Naive B cell (primary cell): ENCODE data around the gene ESR2. TPM values are rescaled to one million over a fixed set of nuclear protein-coding genes. Genes with fewer than 3 reads are reported as not detected.
"Not testable (repeated sequence)": the region's sequence is repeated elsewhere in the genome, so short reads cannot be mapped to it uniquely, and the experiment has no call there.

Experiments used
- ATAC-seq, 2 donors: fragments of 150-1000 bp; cut with Tn5 transposase; 2 replicates each; pipeline ENCODE4 v1.10.0; 2021; ENCODE audit warnings: low read depth in 2 of 2, mild to moderate bottlenecking in 2 of 2, moderate library complexity in 2 of 2
- DNase-seq: peaks from one replicate; pipeline ENCODE4 v3.0.0; 2022
- H3K27ac Mint-ChIP-seq, 6 donors: one replicate each; pipeline ENCODE4 v1.8.0; 2020 to 2022; ENCODE audit warnings: mild to moderate bottlenecking in 6 of 6, mixed read lengths in 6 of 6, moderate library complexity in 5 of 6, inconsistent platforms in 2 of 6
- H3K27me3 Mint-ChIP-seq, 3 donors: one replicate each; pipeline ENCODE4 v1.8.0; 2021 to 2022; ENCODE audit warnings: mixed read lengths in 3 of 3, mild to moderate bottlenecking in 1 of 3
- H3K36me3 Mint-ChIP-seq, 2 donors: one replicate each; pipeline ENCODE4 v1.8.0; 2020 to 2022; ENCODE audit warnings: mixed read lengths in 2 of 2, inconsistent platforms in 1 of 2, mild to moderate bottlenecking in 1 of 2
- H3K4me1 Mint-ChIP-seq, 3 donors: one replicate each; pipeline ENCODE4 v1.8.0; 2020 to 2022; ENCODE audit warnings: mixed read lengths in 3 of 3, inconsistent platforms in 1 of 3, mild to moderate bottlenecking in 1 of 3, moderate library complexity in 1 of 3
- H3K4me3 Mint-ChIP-seq, 8 donors: one replicate each; pipeline ENCODE4 v1.8.0; 2020 to 2022; ENCODE audit warnings: mild to moderate bottlenecking in 8 of 8, mixed read lengths in 8 of 8, moderate library complexity in 8 of 8, inconsistent platforms in 2 of 8
- H3K9me3 Mint-ChIP-seq, 7 donors: one replicate each; pipeline ENCODE4 v1.8.0; 2020 to 2022; ENCODE audit warnings: mixed read lengths in 7 of 7, mild to moderate bottlenecking in 5 of 7, inconsistent platforms in 2 of 7, moderate library complexity in 1 of 7
- polyA plus RNA-seq, 6 donors: library from polyadenylated mRNA; unstranded; fragments of 300-500 nt; fragmentation: Illumina TruSeq; gene quantifications; one replicate each; pipeline ENCODE4 v1.2.3, GENCODE V29; 2021; ENCODE audit warnings: low read depth in 6 of 6

Gene ESR2
- polyA plus RNA-seq, 6 donors from 2014 or later = 1.6 to 7.4 (median 3.2) TPM

GRCh38 chr14:64213853-64214570 is 80.2 kb downstream of the ESR2 start:
- Mint-ChIP-seq H3K27ac (no peak overlapping the region), H3K4me1 (peaks cover 31 to 56% (median 34%) of the 10 kb centered on the region in 3 donors), H3K36me3 (peaks cover 24 to 27% of the 10 kb centered on the region in 2 donors), H3K4me3 (no peak overlapping the region), H3K27me3 (no peaks in the 10 kb centered on the region), H3K9me3 (no peaks in the 10 kb centered on the region)
- no peak for ATAC-seq
- no peak for DNase-seq

- H3K27ac Mint-ChIP-seq = peak overlapping the region in 2 of 6 donors; percentile 33 to 65
- ATAC-seq = no peak
- peaks cover 29 to 56% (median 37%) of the 10 kb centered on the region in 3 donors for H3K4me1 Mint-ChIP-seq
- H3K9me3 Mint-ChIP-seq = no peaks in the 10 kb centered on the region
- no peaks in the 10 kb centered on the region for H3K27me3 Mint-ChIP-seq
- peaks cover 24 to 27% of the 10 kb centered on the region in 2 donors for H3K36me3 Mint-ChIP-seq
- no peak overlapping the region for H3K4me3 Mint-ChIP-seq
- DNase-seq = no peak
Observed at GRCh38 chr14:64213086-64213485, 81.1 kb downstream of the ESR2 start.

- Mint-ChIP-seq H3K4me3 (no peak overlapping the region), H3K27me3 (no peaks in the 10 kb centered on the region), H3K9me3 (no peaks in the 10 kb centered on the region), H3K27ac (peak overlapping the region in 2 of 6 donors; percentile 36 to 65), H3K36me3 (peaks cover 24 to 27% of the 10 kb centered on the region in 2 donors), H3K4me1 (peaks cover 25 to 55% (median 33%) of the 10 kb centered on the region in 3 donors)
- no peak for ATAC-seq
- DNase-seq = no peak
Observed at GRCh38 chr14:64212666-64213065, 81.5 kb downstream of the ESR2 start.

GRCh38 chr14:64210912-64211311 is 83.3 kb downstream of the ESR2 start:
- Mint-ChIP-seq H3K27ac (peak overlapping the region in 5 of 6 donors; percentile 37 to 69 (median 56)), H3K36me3 (peaks cover 9 to 12% of the 10 kb centered on the region in 2 donors), H3K4me3 (peak overlapping the region in 4 of 8 donors; percentile 2 to 79 (median 19)), H3K4me1 (peaks cover 20 to 52% (median 29%) of the 10 kb centered on the region in 3 donors)
- ATAC-seq, H3K9me3 Mint-ChIP-seq, DNase-seq, H3K27me3 Mint-ChIP-seq: not testable (repeated sequence)

GRCh38 chr14:64210216-64210615 is 84.0 kb downstream of the ESR2 start:
- H3K27ac Mint-ChIP-seq = peak overlapping the region in 4 of 6 donors; percentile 27 to 96 (median 78)
- H3K36me3 Mint-ChIP-seq = peaks cover 2 to 8% of the 10 kb centered on the region in 2 donors
- H3K4me3 Mint-ChIP-seq = peak overlapping the region in 1 of 8 donors; percentile 82
- ATAC-seq (no peak), DNase-seq (no peak)
- no peaks in the 10 kb centered on the region for H3K27me3 Mint-ChIP-seq
- no peaks in the 10 kb centered on the region for H3K9me3 Mint-ChIP-seq
- peaks cover 24 to 58% (median 32%) of the 10 kb centered on the region in 3 donors for H3K4me1 Mint-ChIP-seq

- Mint-ChIP-seq H3K4me1 (peaks cover 24 to 58% (median 32%) of the 10 kb centered on the region in 3 donors), H3K4me3 (peak overlapping the region; percentile 3 to 82 (median 58)), H3K27me3 (no peaks in the 10 kb centered on the region), H3K36me3 (peaks cover 0 to 8% of the 10 kb centered on the region in 2 donors), H3K27ac (peak overlapping the region; percentile 85 to 96 (median 92)), H3K9me3 (no peaks in the 10 kb centered on the region)
- DNase-seq = peak; percentile 74
- peak; percentile 94 to 96 for ATAC-seq
Observed at GRCh38 chr14:64209444-64210131, 84.6 kb downstream of the ESR2 start.

- Mint-ChIP-seq H3K36me3 (peaks cover 0 to 8% of the 10 kb centered on the region in 2 donors), H3K4me3 (peak overlapping the region in 5 of 8 donors; percentile 26 to 82 (median 47)), H3K9me3 (no peaks in the 10 kb centered on the region), H3K27ac (peak overlapping the region; percentile 85 to 96 (median 92)), H3K4me1 (peaks cover 24 to 58% (median 32%) of the 10 kb centered on the region in 3 donors), H3K27me3 (no peaks in the 10 kb centered on the region)
- no peak for ATAC-seq
- no peak for DNase-seq
Observed at GRCh38 chr14:64208981-64209380, 85.2 kb downstream of the ESR2 start.

GRCh38 chr14:64208261-64208660 is 85.9 kb downstream of the ESR2 start:
- no peaks in the 10 kb centered on the region for H3K27me3 Mint-ChIP-seq
- H3K9me3 Mint-ChIP-seq = no peaks in the 10 kb centered on the region
- ATAC-seq = no peak
- DNase-seq = no peak
- peaks cover 24 to 62% (median 32%) of the 10 kb centered on the region in 3 donors for H3K4me1 Mint-ChIP-seq
- H3K27ac Mint-ChIP-seq = peak overlapping the region in 5 of 6 donors; percentile 85 to 96 (median 89)
- peak overlapping the region in 2 of 8 donors; percentile 29 to 30 for H3K4me3 Mint-ChIP-seq
- peaks cover under 1 to 8% of the 10 kb centered on the region in 2 donors for H3K36me3 Mint-ChIP-seq

- H3K36me3 Mint-ChIP-seq = peaks cover 0 to 4% of the 10 kb centered on the region in 2 donors
- H3K27me3 Mint-ChIP-seq = no peaks in the 10 kb centered on the region
- DNase-seq (no peak), ATAC-seq (no peak)
- no peaks in the 10 kb centered on the region for H3K9me3 Mint-ChIP-seq
- peak overlapping the region; percentile 60 to 88 (median 76) for H3K27ac Mint-ChIP-seq
- peak overlapping the region in 1 of 8 donors; percentile 27 for H3K4me3 Mint-ChIP-seq
- H3K4me1 Mint-ChIP-seq = peaks cover 12 to 65% (median 23%) of the 10 kb centered on the region in 3 donors
Observed at GRCh38 chr14:64203366-64204006, 90.7 kb downstream of the ESR2 start.

- H3K27ac Mint-ChIP-seq = peak overlapping the region; percentile 26 to 88 (median 70)
- H3K27me3 Mint-ChIP-seq = no peaks in the 10 kb centered on the region
- DNase-seq (no peak), ATAC-seq (no peak)
- H3K4me1 Mint-ChIP-seq = peaks cover 13 to 65% (median 21%) of the 10 kb centered on the region in 3 donors
- H3K9me3 Mint-ChIP-seq = no peaks in the 10 kb centered on the region
- peaks cover 0 to 4% of the 10 kb centered on the region in 2 donors for H3K36me3 Mint-ChIP-seq
- peak overlapping the region in 1 of 8 donors; percentile 19 for H3K4me3 Mint-ChIP-seq
Observed at GRCh38 chr14:64202716-64203115, 91.5 kb downstream of the ESR2 start.

- Mint-ChIP-seq H3K4me1 (peaks cover 16 to 69% (median 26%) of the 10 kb centered on the region in 3 donors), H3K27me3 (no peaks in the 10 kb centered on the region), H3K27ac (peak overlapping the region in 5 of 6 donors; percentile 28 to 95 (median 60)), H3K9me3 (no peaks in the 10 kb centered on the region), H3K36me3 (peaks cover 0 to 4% of the 10 kb centered on the region in 2 donors), H3K4me3 (peak overlapping the region in 1 of 8 donors; percentile 20)
- ATAC-seq = no peak
- DNase-seq = no peak
Observed at GRCh38 chr14:64201921-64202545, 92.1 kb downstream of the ESR2 start.

- peaks cover 0 to 4% of the 10 kb centered on the region in 2 donors for H3K36me3 Mint-ChIP-seq
- ATAC-seq = no peak
- H3K9me3 Mint-ChIP-seq = no peaks in the 10 kb centered on the region
- H3K4me1 Mint-ChIP-seq = peaks cover 23 to 69% (median 33%) of the 10 kb centered on the region in 3 donors
- H3K4me3 Mint-ChIP-seq = no peak overlapping the region
- no peak for DNase-seq
- no peaks in the 10 kb centered on the region for H3K27me3 Mint-ChIP-seq
- H3K27ac Mint-ChIP-seq = peak overlapping the region in 5 of 6 donors; percentile 81 to 98 (median 86)
Observed at GRCh38 chr14:64201296-64201695, 92.9 kb downstream of the ESR2 start.

GRCh38 chr14:64200170-64200569 is 94.0 kb downstream of the ESR2 start:
- H3K27me3 Mint-ChIP-seq = no peaks in the 10 kb centered on the region
- H3K4me3 Mint-ChIP-seq = peak overlapping the region in 1 of 8 donors; percentile 5
- DNase-seq (no peak), ATAC-seq (no peak)
- H3K9me3 Mint-ChIP-seq = no peaks in the 10 kb centered on the region
- peaks cover 0 to 4% of the 10 kb centered on the region in 2 donors for H3K36me3 Mint-ChIP-seq
- H3K4me1 Mint-ChIP-seq = peaks cover 27 to 70% (median 37%) of the 10 kb centered on the region in 3 donors
- H3K27ac Mint-ChIP-seq = peak overlapping the region in 4 of 6 donors; percentile 15 to 98 (median 58)
